GM23248 (cell line): Measurements from ENCODE around the gene RBMS1. TPM values are rescaled to one million over a fixed set of nuclear protein-coding genes. Genes with fewer than 3 reads are reported as not detected.

ENCODE experiments used
- DNase-seq: peaks from one replicate; pipeline ENCODE4 v3.0.0-alpha.2; 2015
- H2AFZ ChIP-seq: fragments of 200-600 bp; sonication (generic); 2 replicates; pipeline ENCODE4 v1.6.1; 2016; ENCODE audit warnings: antibody characterized with exemption
- H3F3A ChIP-seq: fragments of 200-600 bp; sonication (generic); 2 replicates; pipeline ENCODE4 v1.6.1; 2016; ENCODE audit warnings: mild to moderate bottlenecking, antibody characterized with exemption, mixed run types; ENCODE audit not compliant: insufficient read depth
- H3K27ac ChIP-seq: fragments of 200-600 bp; sonication (generic); 2 replicates; pipeline ENCODE4 v1.5.1; 2016; ENCODE audit warnings: mild to moderate bottlenecking
- H3K27me3 ChIP-seq: fragments of 200-600 bp; sonication (generic); replicated peaks from 2 replicates; pipeline ENCODE4 v1.6.1; 2016; ENCODE audit warnings: mild to moderate bottlenecking; ENCODE audit not compliant: insufficient read depth
- H3K36me3 ChIP-seq: fragments of 200-600 bp; sonication (generic); 2 replicates; pipeline ENCODE4 v1.6.1; 2016; ENCODE audit warnings: low read depth, mild to moderate bottlenecking
- H3K4me1 ChIP-seq: fragments of 200-600 bp; sonication (generic); 2 replicates; pipeline ENCODE4 v1.6.1; 2016; ENCODE audit warnings: mild to moderate bottlenecking; ENCODE audit not compliant: insufficient read depth
- H3K4me2 ChIP-seq: fragments of 200-600 bp; sonication (generic); one replicate; pipeline ENCODE4 v1.6.1; 2016; ENCODE audit warnings: mild to moderate bottlenecking; ENCODE audit not compliant: unreplicated experiment
- H3K4me3 ChIP-seq: fragments of 200-600 bp; sonication (generic); 2 replicates; pipeline ENCODE4 v1.5.1; 2016; ENCODE audit warnings: mild to moderate bottlenecking
- H3K79me2 ChIP-seq: fragments of 200-600 bp; sonication (generic); 2 replicates; pipeline ENCODE4 v1.6.1; 2016; ENCODE audit warnings: mild to moderate bottlenecking; ENCODE audit not compliant: insufficient read depth
- H3K9ac ChIP-seq: fragments of 200-600 bp; sonication (generic); 2 replicates; pipeline ENCODE4 v1.6.1; 2016; ENCODE audit warnings: mild to moderate bottlenecking
- H3K9me2 ChIP-seq: fragments of 200-600 bp; sonication (generic); 2 replicates; pipeline ENCODE4 v1.6.1; 2016; ENCODE audit warnings: mixed run types, mild to moderate bottlenecking, moderate library complexity; ENCODE audit not compliant: insufficient read depth
- H3K9me3 ChIP-seq: fragments of 200-600 bp; sonication (generic); one replicate; pipeline ENCODE4 v1.6.1; 2017; ENCODE audit warnings: low read depth
- H4K20me1 ChIP-seq: fragments of 200-600 bp; sonication (generic); 2 replicates; pipeline ENCODE4 v1.6.0; 2016; ENCODE audit not compliant: insufficient read depth
- EZH2 ChIP-seq: fragments of 200-600 bp; sonication (generic); IDR thresholded peaks from 2 replicates; pipeline ENCODE4 v1.6.1; 2018; ENCODE audit warnings: antibody characterized with exemption, mild to moderate bottlenecking; ENCODE audit not compliant: insufficient read depth, poor library complexity, severe bottlenecking
- EZH2phosphoT487 ChIP-seq: fragments of 200-600 bp; sonication (generic); IDR thresholded peaks from 2 replicates; pipeline ENCODE4 v1.6.1; 2018; ENCODE audit warnings: antibody characterized with exemption, moderate library complexity, mild to moderate bottlenecking, low read depth; ENCODE audit not compliant: insufficient read depth
- WGBS, 2 experiments: methylation state at CpG; one replicate each; pipeline ENCODE4 v1.1.6; 2015 to 2017; ENCODE audit warnings: low lambda C conversion rate in 2 of 2, low coverage in 1 of 2; ENCODE audit errors: missing lambda C conversion rate in 2 of 2; 5-methylcytosine and 5-hydroxymethylcytosine counted together
- in situ Hi-C: fragments of 300-500 bp; cut with MboI; formaldehyde crosslinking; loops from 2 replicates; pipeline ENCODE4 v1.15.0; 2020
- polyA plus RNA-seq: library from polyadenylated mRNA; unstranded; fragments of >200 nt; fragmentation: Nextera tagmentation; extraction: Ambion mirVana; gene quantifications from 2 replicates; pipeline ENCODE4 v1.2.1, GENCODE V29; 2016
- total RNA-seq: library from RNA; depleted of rRNA; stranded (reverse); fragments of >200 nt; shearing (Covaris generic); gene quantifications from 2 replicates; pipeline ENCODE4 v1.2.3, GENCODE V29; 2014

The RBMS1 gene
- total and polyA plus RNA-seq, 2 experiments from 2014 or later: 72.3 to 91.7 TPM

DNA sequence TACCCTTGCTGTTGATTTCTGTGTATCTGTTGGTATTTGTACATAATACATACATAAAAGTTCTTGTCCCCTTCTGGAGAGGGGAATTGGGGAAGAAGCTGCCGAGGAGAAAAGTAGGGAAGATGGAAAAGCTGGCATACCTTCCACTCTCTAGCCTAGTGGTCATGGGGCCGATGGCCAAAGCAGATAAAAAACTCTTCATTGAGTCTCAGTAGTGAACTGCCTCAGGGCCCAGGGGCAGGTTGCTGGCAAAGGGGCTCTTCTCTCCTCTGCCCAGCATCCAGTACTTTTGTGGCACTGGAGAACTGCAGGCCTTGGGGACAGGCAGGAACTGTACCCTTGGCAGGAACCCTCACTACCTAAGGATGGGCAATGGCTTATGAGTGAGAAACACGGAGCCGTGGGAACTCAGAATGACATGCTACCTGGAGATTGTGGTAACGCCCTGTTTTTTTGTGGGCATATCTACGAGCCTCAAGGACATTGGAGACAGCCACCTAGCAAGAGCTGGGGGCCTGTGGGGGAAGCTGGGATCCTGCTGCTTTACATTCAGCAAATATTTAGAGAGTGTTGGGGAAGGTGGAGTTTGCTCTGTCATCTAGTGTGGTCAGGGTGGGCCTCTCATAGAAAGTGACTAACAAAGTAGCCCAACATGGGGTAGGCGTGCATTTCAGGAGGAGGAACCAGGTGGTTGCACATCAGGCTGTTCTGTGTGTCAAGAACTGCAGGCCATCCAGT, 270.9 kb downstream of the RBMS1 start:
- no peak for DNase-seq
- no peak overlapping the region for H2AFZ ChIP-seq
- 94 to 96% methylated on average over 7 of the region's 7 CpGs for WGBS, 2 experiments

More for the DNA sequence above, 270.9 kb downstream of the RBMS1 start:
- H3K4me1 ChIP-seq: peaks cover 57% of the 10 kb centered on the region
- no peak for TF ChIP-seq EZH2phosphoT487
- TF ChIP-seq EZH2: no peak
- no peak overlapping the region for H3K4me2 ChIP-seq
- no peaks in the 10 kb centered on the region for H3K27me3 ChIP-seq
- in situ Hi-C loops: no loop called here
- H3K9ac ChIP-seq: no peak overlapping the region
- H4K20me1 ChIP-seq: no peaks in the 10 kb centered on the region
- H3K79me2 ChIP-seq: no peaks in the 10 kb centered on the region
- peak overlapping the region; percentile 81 for H3K27ac ChIP-seq
- H3K4me3 ChIP-seq: no peak overlapping the region
- H3K36me3 ChIP-seq: no peaks in the 10 kb centered on the region
- no peaks in the 10 kb centered on the region for H3K9me2 ChIP-seq
- no peaks in the 10 kb centered on the region for H3K9me3 ChIP-seq
- peaks cover 42% of the 10 kb centered on the region for H3F3A ChIP-seq
